ENCODE data around the gene CEP41.

- no peak for TF ChIP-seq CTCF (IDR thresholded peaks at IDR 0.05)
- TF ChIP-seq POLR2A (IDR thresholded peaks at IDR 0.05): no peak
These were observed 57.4 kb downstream of the CEP41 start for GRCh38 chr7:130383187-130383980.
